Measurements from ENCODE around the gene ADGRG2. TPM values are rescaled to one million over a fixed set of nuclear protein-coding genes. Genes with fewer than 3 reads are reported as not detected.

The ADGRG2 gene
- total and polyA plus RNA-seq, 10 donors: 1.8 to 3.0 (median 1.9) TPM

DNA sequence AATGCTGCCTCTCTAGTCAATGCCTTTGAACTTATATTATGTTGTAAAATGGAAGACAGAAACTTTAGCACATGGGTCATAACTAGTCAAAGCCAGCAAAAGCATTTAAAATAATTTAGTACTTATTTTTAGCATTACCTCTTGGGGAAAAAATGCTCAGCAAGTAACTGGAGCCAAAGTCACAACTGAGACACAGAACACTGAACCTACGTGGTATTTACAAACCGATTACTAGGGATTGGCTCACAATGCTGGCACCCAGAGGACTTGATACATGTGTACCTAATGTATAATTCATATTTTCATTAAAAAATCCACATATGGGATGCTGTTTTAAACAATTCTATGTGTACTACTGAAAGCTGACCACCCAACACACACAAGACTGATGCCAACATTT lies 176.8 kb downstream of the ADGRG2 start:
- intact Hi-C loops (cut with DNase I; ENCODE audit: low total_unique reads): no loop called here

DNA sequence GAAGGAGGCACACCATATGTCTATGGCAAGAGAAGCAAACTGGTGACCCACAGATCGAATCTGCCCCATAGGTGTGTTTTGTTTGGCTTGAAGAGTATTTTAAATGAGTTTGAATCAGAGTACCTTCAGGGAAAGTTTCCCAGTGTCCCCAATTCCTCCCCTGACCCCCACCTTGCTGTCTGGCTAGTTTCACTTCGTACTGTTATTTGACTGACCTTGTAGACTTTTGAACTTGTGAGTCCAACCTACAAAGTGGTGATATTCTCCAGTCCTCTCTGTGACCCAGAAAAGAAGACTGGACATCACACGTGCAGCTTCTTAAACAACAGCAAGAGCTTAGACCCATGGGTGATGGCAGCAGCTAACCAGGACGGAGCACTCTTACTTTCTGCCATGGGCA lies 177.8 kb downstream of the ADGRG2 start:
- H3K9me3 ChIP-seq: no peaks in the 10 kb centered on the region
- H3K4me1 ChIP-seq: no peaks in the 10 kb centered on the region
- intact Hi-C loops (cut with DNase I; ENCODE audit: low total_unique reads): no loop called here
- no peak overlapping the region for H3K27ac ChIP-seq
- WGBS, 5 donors: 74 to 97% (median 94%) methylated on average over 4 of the region's 4 CpGs
- no peak overlapping the region for H3K4me3 ChIP-seq
- peaks cover 0 to 81% (median 6%) of the 10 kb centered on the region in 6 donors for H3K36me3 ChIP-seq
- no peak for DNase-seq
- TF ChIP-seq POLR2A (IDR thresholded peaks at IDR 0.05) (no peak), POLR2AphosphoS5 (IDR thresholded peaks at IDR 0.05) (no peak)
- TF ChIP-seq, protein P1, sequence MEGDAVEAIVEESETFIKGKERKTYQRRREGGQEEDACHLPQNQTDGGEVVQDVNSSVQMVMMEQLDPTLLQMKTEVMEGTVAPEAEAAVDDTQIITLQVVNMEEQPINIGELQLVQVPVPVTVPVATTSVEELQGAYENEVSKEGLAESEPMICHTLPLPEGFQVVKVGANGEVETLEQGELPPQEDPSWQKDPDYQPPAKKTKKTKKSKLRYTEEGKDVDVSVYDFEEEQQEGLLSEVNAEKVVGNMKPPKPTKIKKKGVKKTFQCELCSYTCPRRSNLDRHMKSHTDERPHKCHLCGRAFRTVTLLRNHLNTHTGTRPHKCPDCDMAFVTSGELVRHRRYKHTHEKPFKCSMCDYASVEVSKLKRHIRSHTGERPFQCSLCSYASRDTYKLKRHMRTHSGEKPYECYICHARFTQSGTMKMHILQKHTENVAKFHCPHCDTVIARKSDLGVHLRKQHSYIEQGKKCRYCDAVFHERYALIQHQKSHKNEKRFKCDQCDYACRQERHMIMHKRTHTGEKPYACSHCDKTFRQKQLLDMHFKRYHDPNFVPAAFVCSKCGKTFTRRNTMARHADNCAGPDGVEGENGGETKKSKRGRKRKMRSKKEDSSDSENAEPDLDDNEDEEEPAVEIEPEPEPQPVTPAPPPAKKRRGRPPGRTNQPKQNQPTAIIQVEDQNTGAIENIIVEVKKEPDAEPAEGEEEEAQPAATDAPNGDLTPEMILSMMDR (IDR thresholded peaks at IDR 0.05 in 8 of 11, conservative IDR thresholded peaks at IDR 0.05 in 3 of 11): no peak
- no peaks in the 10 kb centered on the region for H3K27me3 ChIP-seq (replicated peaks in 1 of 7)

More for the DNA sequence above, 176.8 kb downstream of the ADGRG2 start:
- 85 to 99% (median 96%) methylated on average over 2 of the region's 2 CpGs for WGBS, 5 donors
- H3K9me3 ChIP-seq: no peaks in the 10 kb centered on the region
- no peak for DNase-seq
- H3K4me1 ChIP-seq: no peaks in the 10 kb centered on the region
- no peaks in the 10 kb centered on the region for H3K27me3 ChIP-seq (replicated peaks in 1 of 7)
- peaks cover 0 to 82% (median 6%) of the 10 kb centered on the region in 6 donors for H3K36me3 ChIP-seq
- no peak overlapping the region for H3K27ac ChIP-seq
- TF ChIP-seq, protein P1 (IDR thresholded peaks at IDR 0.05 in 8 of 11, conservative IDR thresholded peaks at IDR 0.05 in 3 of 11): no peak
- TF ChIP-seq POLR2A (IDR thresholded peaks at IDR 0.05) (no peak), POLR2AphosphoS5 (IDR thresholded peaks at IDR 0.05) (no peak)
- no peak overlapping the region for H3K4me3 ChIP-seq

DNA sequence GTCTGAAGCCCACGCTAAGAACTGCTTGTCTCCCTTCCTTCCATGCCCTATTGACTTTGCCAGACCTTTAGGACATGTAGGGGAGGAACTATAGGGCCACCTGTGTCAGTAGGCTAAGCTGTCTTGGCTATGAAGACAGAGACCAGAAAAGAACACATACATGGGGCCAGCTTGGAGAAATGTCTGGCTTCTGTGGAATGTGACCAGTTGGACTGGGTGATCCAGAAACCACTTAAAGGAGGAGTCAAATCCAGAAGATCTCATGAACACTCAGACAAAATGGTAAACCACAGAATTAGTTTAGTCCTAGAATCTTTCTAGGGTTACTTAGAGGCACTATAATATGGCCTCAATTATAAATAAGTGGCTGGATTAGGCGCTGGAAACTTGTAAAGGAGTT lies 180.4 kb downstream of the ADGRG2 start:
- no peaks in the 10 kb centered on the region for H3K9me3 ChIP-seq
- no peaks in the 10 kb centered on the region for H3K27me3 ChIP-seq (replicated peaks in 1 of 7)
- DNase-seq: no peak
- 73 to 100% (median 97%) methylated on average over 2 of the region's 2 CpGs for WGBS, 5 donors
- no peak for TF ChIP-seq POLR2AphosphoS5 (IDR thresholded peaks at IDR 0.05)
- TF ChIP-seq, protein P1 (IDR thresholded peaks at IDR 0.05 in 8 of 11, conservative IDR thresholded peaks at IDR 0.05 in 3 of 11): no peak
- TF ChIP-seq POLR2A (IDR thresholded peaks at IDR 0.05): no peak
- H3K4me1 ChIP-seq: no peaks in the 10 kb centered on the region
- no peak overlapping the region for H3K27ac ChIP-seq
- no peak overlapping the region for H3K4me3 ChIP-seq
- intact Hi-C loops (cut with DNase I; ENCODE audit: low total_unique reads): no loop called here
- H3K36me3 ChIP-seq: peaks cover 0 to 84% (median 11%) of the 10 kb centered on the region in 6 donors

Other genes with a start within 250 kb of the ADGRG2 start
- gene PHKA2, start 138.4 kb downstream of the ADGRG2 start, total RNA-seq: 10 to 100 TPM; 26.8 to 46.0 (median 36.7) TPM
- gene PHKA2, start 138.4 kb downstream of the ADGRG2 start, polyA plus RNA-seq: 10 to 100 TPM; 13.7 to 25.9 (median 24.1) TPM
- 100 to 1,000 TPM in 2 of 7 donors, 10 to 100 TPM in 5; 47.5 to 114 (median 89.2) TPM for gene PDHA1, start 221.5 kb upstream of the ADGRG2 start, total RNA-seq
- 100 to 1,000 TPM in 1 of 3 donors, 10 to 100 TPM in 2; 88.8 to 112 (median 89.3) TPM for gene PDHA1, start 221.5 kb upstream of the ADGRG2 start, polyA plus RNA-seq

Data from spleen (tissue), 11 donors.